ENCODE data around the gene SLC8A1. TPM values are rescaled to one million over a fixed set of nuclear protein-coding genes. Genes with fewer than 3 reads are reported as not detected.

The SLC8A1 gene
- total RNA-seq, 1 experiment from 2014 or later, result 1.7 TPM

- no peak overlapping the region for H4K91ac ChIP-seq (ENCODE audit: insufficient read length, low read depth, low read length)
- no peak overlapping the region for H4K5ac ChIP-seq (ENCODE audit: insufficient read length, low read depth, low read length)
- no peak overlapping the region for H2AFZ ChIP-seq (ENCODE audit: low read length)
- Mint-ChIP-seq H3K4me3 (no peak overlapping the region), H3K27ac (peak overlapping the region; percentile 22 to 45 (median 40); a peak in 6 of 7 replicates), H3K27me3 (ENCODE audit: low read depth) (no peaks in the 10 kb centered on the region), H3K4me1 (peaks cover 20 to 23% of the 10 kb centered on the region in 2 experiments), H3K9me3 (peaks cover 2 to 4% of the 10 kb centered on the region in 2 experiments; a peak in 1 of 5 replicates), H3K36me3 (ENCODE audit: insufficient read depth in 1 of 3, low read depth in 3 of 3) (0 out of 7 replicates have a peak, but pooled peaks cover 0 to 2% (median 0%) of the 10 kb centered on the region in 3 experiments)
- H4K8ac ChIP-seq (replicated peaks; ENCODE audit: insufficient read length, low read depth, low read length), result no peak overlapping the region
- no peak overlapping the region for H3K4ac ChIP-seq (ENCODE audit: low read depth, low read length)
- no peak overlapping the region for H3K18ac ChIP-seq (ENCODE audit: insufficient read length, low read depth, low read length)
- H3K27me3 ChIP-seq (ENCODE audit: insufficient read depth, low read length), result no peaks in the 10 kb centered on the region
- H2BK120ac ChIP-seq (ENCODE audit: low read depth, low read length, poor library complexity, severe bottlenecking), result no peak overlapping the region
- no peak overlapping the region for H3K14ac ChIP-seq (ENCODE audit: insufficient read depth, low read length)
- no peak overlapping the region for H2AK5ac ChIP-seq (ENCODE audit: insufficient read length, low read length)
- no peaks in the 10 kb centered on the region for H3K23me2 ChIP-seq (ENCODE audit: insufficient read length, low read depth, low read length, poor library complexity, severe bottlenecking)
- H3K4me1 ChIP-seq (ENCODE audit: insufficient read depth, low read length), result peaks cover 2% of the 10 kb centered on the region; the same call in 1 of the 2 replicates
- H2BK20ac ChIP-seq (ENCODE audit: low read depth, low read length, poor library complexity, severe bottlenecking), result no peak overlapping the region
- no peak overlapping the region for H3K56ac ChIP-seq (ENCODE audit: insufficient read length, low read depth, low read length)
- no peaks in the 10 kb centered on the region for H3K79me2 ChIP-seq (ENCODE audit: insufficient read depth, low read length)
- H3T11ph ChIP-seq (ENCODE audit: low read length), result no peak overlapping the region
- no peak overlapping the region for H2BK5ac ChIP-seq (ENCODE audit: insufficient read length, low read length)
- no peaks in the 10 kb centered on the region for H3K79me1 ChIP-seq (ENCODE audit: insufficient read depth, low read depth, low read length, poor library complexity, severe bottlenecking)
- DNase-seq, result no peak
- H3K9me3 ChIP-seq (ENCODE audit: control insufficient read depth, low read depth, low read length), result no peaks in the 10 kb centered on the region
- no peak for TF ChIP-seq CTCF (conservative IDR thresholded peaks at IDR 0.05)
- no peak overlapping the region for H3K23ac ChIP-seq (ENCODE audit: insufficient read length, low read depth, low read length)
- no peak overlapping the region for H3K27ac ChIP-seq (ENCODE audit: insufficient read length, low read depth, low read length)
- H2BK12ac ChIP-seq (ENCODE audit: insufficient read length, low read depth, low read length), result no peak overlapping the region
- H4K20me1 ChIP-seq (ENCODE audit: control insufficient read depth, insufficient read depth, insufficient read length), result no peaks in the 10 kb centered on the region
- WGBS (ENCODE audit: extremely low coverage, insufficient read length, low lambda C conversion rate), result no CpG with 5 or more reads among the region's 3 CpGs
- no peak overlapping the region for H3K9ac ChIP-seq (ENCODE audit: extremely low read depth, insufficient read length, low read length)
- no peak overlapping the region for H2BK15ac ChIP-seq (ENCODE audit: low read depth, low read length)
- no peak overlapping the region for H3K4me2 ChIP-seq (ENCODE audit: insufficient read depth, insufficient read length, low read length)
Measured at GRCh38 chr2:40400336-40400953, 51.4 kb downstream of the SLC8A1 start.

All from H9 (cell line).